OCI-LY3 (cell line): ENCODE data around the gene DTYMK.
A peak's percentile ranks its signal among the peaks of the same experiment; 100 is the strongest.

ENCODE experiments used
- H2AFZ ChIP-seq: fragments of 200-600, 300-600 bp; shearing (Covaris generic); 2 replicates; pipeline ENCODE4 v1.6.0; 2014; ENCODE audit warnings: antibody characterized with exemption, low read depth, low read length
- H3K27ac ChIP-seq: fragments of 200-600, 300-600 bp; sonication (generic); 2 replicates; pipeline ENCODE4 v1.5.1; 2014; ENCODE audit warnings: mild to moderate bottlenecking, low read length, moderate library complexity, mixed read lengths
- H3K27me3 ChIP-seq: fragments of 200-600, 300-600 bp; sonication (generic); 2 replicates; pipeline ENCODE4 v1.6.1; 2014; ENCODE audit warnings: low read depth, low read length, mixed read lengths
- H3K36me3 ChIP-seq: fragments of 200-600, 300-600 bp; sonication (generic); replicated peaks from 2 replicates; pipeline ENCODE3; 2014; ENCODE audit warnings: low read depth, low read length, mixed read lengths
- H3K4me1 ChIP-seq: fragments of 300-600, 200-600 bp; sonication (generic); 2 replicates; pipeline ENCODE4 v1.6.1; 2014; ENCODE audit warnings: low read length, mixed read lengths
- H3K4me2 ChIP-seq: fragments of 200-600, 300-600 bp; sonication (generic); 2 replicates; pipeline ENCODE4 v1.6.1; 2014; ENCODE audit warnings: low read length, mixed read lengths
- H3K4me3 ChIP-seq: fragments of 300-600, 200-600 bp; sonication (generic); 2 replicates; pipeline ENCODE4 v1.5.1; 2014; ENCODE audit warnings: antibody characterized with exemption, mild to moderate bottlenecking, low read length, moderate library complexity
- H3K79me2 ChIP-seq: fragments of 300-600, 200-600 bp; shearing (Covaris generic); 2 replicates; pipeline ENCODE4 v1.6.1; 2014; ENCODE audit warnings: mild to moderate bottlenecking, low read length, mixed read lengths
- H3K9ac ChIP-seq: fragments of 300-600, 200-600 bp; shearing (Covaris generic); 2 replicates; pipeline ENCODE4 v1.6.0; 2014; ENCODE audit warnings: mild to moderate bottlenecking, low read length, moderate library complexity
- H3K9me3 ChIP-seq: fragments of 200-600, 300-600 bp; shearing (Covaris generic); 2 replicates; pipeline ENCODE4 v1.6.1; 2014; ENCODE audit warnings: low read length, mixed read lengths; ENCODE audit not compliant: insufficient read depth
- H4K20me1 ChIP-seq: fragments of 200-600, 300-600 bp; sonication (generic); 2 replicates; pipeline ENCODE4 v1.6.1; 2016; ENCODE audit warnings: low read length, mixed read lengths; ENCODE audit not compliant: insufficient read depth
- EZH2phosphoT487 ChIP-seq: fragments of 200-600 bp; shearing (Covaris generic); IDR thresholded peaks from 2 replicates; pipeline ENCODE4 v1.6.1; 2018; ENCODE audit warnings: antibody characterized with exemption, mixed run types, low read depth
- TF ChIP-seq, protein P1 (sequence below): fragments of 200-600, 300-600 bp; sonication (generic); IDR thresholded peaks from 2 replicates; pipeline ENCODE4 v1.5.1; 2014; ENCODE audit warnings: antibody characterized with exemption, low read length, low read depth

DTYMK gene

DNA sequence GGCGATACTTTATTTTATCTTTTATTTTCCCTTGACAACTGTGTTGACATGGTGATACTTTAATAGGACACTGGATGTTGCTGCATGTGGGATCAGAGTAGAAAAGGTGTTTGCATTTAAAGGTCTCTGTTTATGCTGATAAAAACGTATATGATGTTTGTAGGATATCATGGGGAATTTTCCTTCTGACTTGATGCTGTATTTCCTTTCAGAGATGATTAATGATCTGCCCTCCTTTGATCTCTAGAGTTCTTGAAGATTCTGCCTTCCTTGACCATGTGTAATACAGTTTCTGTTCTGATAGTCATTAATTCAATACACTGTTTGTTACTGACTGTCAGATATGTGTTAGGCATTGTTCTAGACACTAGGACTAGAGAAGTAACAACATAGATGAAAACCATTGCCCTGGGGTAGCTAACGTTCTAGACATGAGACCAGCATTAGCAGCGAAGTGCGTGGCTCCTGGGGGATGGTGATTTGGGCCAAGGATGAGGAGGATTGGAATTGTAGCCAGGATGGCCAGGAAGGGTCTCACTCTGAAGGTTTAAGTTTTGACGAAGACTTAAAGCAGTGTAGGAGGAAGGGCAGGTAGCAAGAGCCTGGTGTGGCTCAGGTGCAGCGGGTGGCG, 46.3 kb downstream of the DTYMK start:
- Histone ChIP-seq H3K27me3 (no peaks in the 10 kb centered on the region), H3K4me3 (no peak overlapping the region), H4K20me1 (no peaks in the 10 kb centered on the region), H3K79me2 (peaks cover 78% of the 10 kb centered on the region), H3K4me2 (no peak overlapping the region), H3K36me3 (peaks cover 19% of the 10 kb centered on the region), H3K4me1 (peaks cover 13% of the 10 kb centered on the region), H3K27ac (no peak overlapping the region), H2AFZ (no peak overlapping the region), H3K9ac (no peak overlapping the region), H3K9me3 (no peaks in the 10 kb centered on the region)
- TF ChIP-seq, protein P1, sequence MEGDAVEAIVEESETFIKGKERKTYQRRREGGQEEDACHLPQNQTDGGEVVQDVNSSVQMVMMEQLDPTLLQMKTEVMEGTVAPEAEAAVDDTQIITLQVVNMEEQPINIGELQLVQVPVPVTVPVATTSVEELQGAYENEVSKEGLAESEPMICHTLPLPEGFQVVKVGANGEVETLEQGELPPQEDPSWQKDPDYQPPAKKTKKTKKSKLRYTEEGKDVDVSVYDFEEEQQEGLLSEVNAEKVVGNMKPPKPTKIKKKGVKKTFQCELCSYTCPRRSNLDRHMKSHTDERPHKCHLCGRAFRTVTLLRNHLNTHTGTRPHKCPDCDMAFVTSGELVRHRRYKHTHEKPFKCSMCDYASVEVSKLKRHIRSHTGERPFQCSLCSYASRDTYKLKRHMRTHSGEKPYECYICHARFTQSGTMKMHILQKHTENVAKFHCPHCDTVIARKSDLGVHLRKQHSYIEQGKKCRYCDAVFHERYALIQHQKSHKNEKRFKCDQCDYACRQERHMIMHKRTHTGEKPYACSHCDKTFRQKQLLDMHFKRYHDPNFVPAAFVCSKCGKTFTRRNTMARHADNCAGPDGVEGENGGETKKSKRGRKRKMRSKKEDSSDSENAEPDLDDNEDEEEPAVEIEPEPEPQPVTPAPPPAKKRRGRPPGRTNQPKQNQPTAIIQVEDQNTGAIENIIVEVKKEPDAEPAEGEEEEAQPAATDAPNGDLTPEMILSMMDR, result no peak
- TF ChIP-seq EZH2phosphoT487, result no peak

DNA sequence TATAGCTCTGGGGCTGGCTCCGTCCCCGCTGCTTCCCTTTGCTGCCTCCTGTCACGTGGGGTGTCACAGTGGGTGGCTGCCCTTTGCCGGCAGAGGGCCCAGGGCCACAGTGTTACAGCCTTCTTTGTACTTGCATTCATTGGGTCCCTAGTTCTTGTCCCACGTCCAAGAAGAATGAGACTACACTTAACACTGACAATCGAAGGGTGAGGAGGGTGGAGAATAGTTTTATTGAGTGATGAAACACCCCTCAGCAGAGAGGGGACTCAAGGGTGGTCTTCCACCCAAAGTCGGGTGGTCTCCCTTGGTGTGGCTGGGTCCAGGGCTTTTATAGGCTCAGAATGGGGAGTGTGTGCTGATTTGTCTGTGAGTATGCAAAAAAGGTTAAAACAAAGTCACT, 47.2 kb downstream of the DTYMK start:
- H3K9me3 ChIP-seq, result no peaks in the 10 kb centered on the region
- no peak overlapping the region for H3K9ac ChIP-seq
- peaks cover 19% of the 10 kb centered on the region for H3K36me3 ChIP-seq
- H2AFZ ChIP-seq, result no peak overlapping the region
- H3K79me2 ChIP-seq, result peaks cover 81% of the 10 kb centered on the region
- H4K20me1 ChIP-seq, result no peaks in the 10 kb centered on the region
- H3K4me3 ChIP-seq, result no peak overlapping the region
- H3K27ac ChIP-seq, result no peak overlapping the region
- TF ChIP-seq, protein P1, result no peak
- TF ChIP-seq EZH2phosphoT487, result no peak
- no peaks in the 10 kb centered on the region for H3K27me3 ChIP-seq
- H3K4me2 ChIP-seq, result no peak overlapping the region
- peaks cover 13% of the 10 kb centered on the region for H3K4me1 ChIP-seq

DNA sequence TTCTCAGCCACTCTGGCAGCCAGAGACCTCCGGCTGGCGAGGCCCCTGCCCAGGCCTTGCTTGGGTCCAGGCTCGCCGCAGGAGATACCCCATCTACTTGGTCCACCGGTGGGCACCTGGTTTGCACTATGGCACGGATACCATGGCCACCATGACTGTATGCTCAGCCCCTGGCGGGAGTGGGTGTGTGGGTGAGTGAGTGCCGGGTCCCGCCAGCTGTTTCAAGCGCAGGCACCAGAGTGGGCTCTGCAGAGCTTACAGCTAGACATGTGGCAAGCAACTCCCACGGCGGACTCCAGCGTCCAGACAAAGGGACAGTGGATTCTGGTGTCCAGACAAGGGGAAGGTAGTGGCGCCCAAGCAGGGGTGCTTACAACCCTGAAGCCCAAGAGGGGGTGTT, 47.7 kb downstream of the DTYMK start:
- Histone ChIP-seq H3K4me2 (peak overlapping the region; percentile 74), H4K20me1 (no peaks in the 10 kb centered on the region), H3K4me1 (peaks cover 13% of the 10 kb centered on the region), H3K79me2 (peaks cover 81% of the 10 kb centered on the region), H3K9me3 (no peaks in the 10 kb centered on the region), H3K9ac (no peak overlapping the region), H3K4me3 (peak overlapping the region; percentile 87; the same call in 1 of the 2 replicates), H3K36me3 (peaks cover 19% of the 10 kb centered on the region), H3K27ac (no peak overlapping the region), H2AFZ (no peak overlapping the region), H3K27me3 (no peaks in the 10 kb centered on the region)
- TF ChIP-seq, protein P1, result no peak
- TF ChIP-seq EZH2phosphoT487, result no peak

DNA sequence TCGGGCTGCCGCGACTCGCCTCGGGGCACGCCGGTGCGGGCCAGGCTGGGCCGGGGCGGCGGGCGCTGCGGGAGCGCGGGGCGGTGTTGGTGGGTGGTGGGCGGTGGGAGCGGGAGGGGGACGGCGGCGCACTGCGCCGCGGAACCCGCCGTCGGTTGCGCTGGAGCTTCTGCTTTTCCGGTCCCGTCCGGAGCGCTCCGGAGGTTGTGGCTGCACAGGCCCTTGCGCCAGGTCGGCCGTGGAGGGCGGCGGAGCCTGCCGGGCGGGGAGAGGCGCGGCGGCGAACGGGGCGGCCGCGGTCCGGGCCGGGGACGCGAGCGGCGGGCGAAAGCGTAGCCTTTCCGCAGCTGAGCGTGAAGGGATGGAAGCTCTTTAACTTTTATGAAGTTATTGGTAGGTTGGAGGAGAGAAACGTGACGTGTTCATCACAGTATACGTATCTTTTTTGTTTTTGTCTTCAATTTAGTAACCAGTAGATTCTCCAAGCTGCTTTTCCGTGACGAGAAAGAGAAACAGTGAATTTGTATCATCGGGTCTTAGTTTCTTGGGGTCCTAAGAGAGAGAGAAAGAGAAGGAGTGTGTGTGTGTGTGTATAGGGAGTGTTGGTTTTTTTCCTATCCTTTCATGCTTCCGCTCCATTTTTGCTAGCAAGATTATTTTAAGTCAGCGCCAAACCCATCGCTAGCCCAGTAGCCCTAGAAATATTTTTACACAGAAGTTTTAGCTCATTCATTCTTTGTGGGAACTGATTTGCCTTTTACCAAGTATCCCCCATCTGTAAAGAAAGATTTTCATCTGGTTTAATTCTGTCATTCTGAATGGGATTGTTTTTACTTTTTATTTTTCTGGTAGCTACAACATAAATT, 48.6 kb downstream of the DTYMK start:
- Histone ChIP-seq H3K9me3 (no peaks in the 10 kb centered on the region), H4K20me1 (no peaks in the 10 kb centered on the region), H3K27me3 (no peaks in the 10 kb centered on the region), H3K4me2 (peak overlapping the region; percentile 74), H3K4me3 (peak overlapping the region; percentile 87), H3K4me1 (peaks cover 13% of the 10 kb centered on the region), H3K36me3 (peaks cover 19% of the 10 kb centered on the region), H3K9ac (peak overlapping the region; percentile 57), H2AFZ (no peak overlapping the region), H3K27ac (no peak overlapping the region), H3K79me2 (peaks cover 84% of the 10 kb centered on the region)
- TF ChIP-seq, protein P1, result no peak
- TF ChIP-seq EZH2phosphoT487, result no peak
